ENCODE data around the gene LRRC45.

The LRRC45 gene

DNA sequence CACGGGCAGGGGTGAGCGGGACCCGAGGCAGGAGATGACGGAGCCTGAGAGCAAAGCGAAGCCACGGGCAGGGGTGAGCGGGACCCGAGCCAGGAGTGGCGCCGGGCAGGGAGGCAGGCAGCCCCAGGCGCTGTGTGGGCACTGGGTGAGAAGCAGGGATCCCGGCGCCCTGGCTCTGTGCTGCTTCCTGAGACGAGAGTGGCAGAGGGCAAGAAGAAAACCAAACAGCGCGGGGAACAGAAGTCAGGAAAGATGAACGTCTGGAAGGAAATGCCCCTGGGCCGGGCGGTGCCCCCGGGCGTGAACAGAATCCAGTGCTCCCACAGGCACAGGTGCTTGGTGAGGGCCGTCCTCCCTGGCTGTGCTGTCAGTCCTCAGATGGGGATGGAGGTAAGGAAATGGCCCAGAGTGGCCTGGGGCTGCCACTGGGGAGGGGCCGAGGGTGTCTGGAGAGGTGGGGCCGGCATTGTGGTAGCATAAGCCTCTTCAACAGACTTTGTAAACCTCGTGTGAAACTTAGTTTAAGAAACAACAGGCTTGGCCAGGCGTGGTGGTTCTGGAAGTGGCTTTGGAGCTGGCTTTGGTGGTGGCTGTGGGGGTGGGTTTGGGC is 35.8 kb upstream of the LRRC45 start:
- no peak for TF ChIP-seq ESRRG (CRISPR knock-in tag; IDR thresholded peaks at IDR 0.05)
- TF ChIP-seq TOX (CRISPR knock-in tag; IDR thresholded peaks at IDR 0.05; ENCODE audit: borderline replicate concordance) = no peak
- no peak for TF ChIP-seq TCF4 (CRISPR knock-in tag; IDR thresholded peaks at IDR 0.05; ENCODE audit: borderline replicate concordance)
- TF ChIP-seq, protein P1, sequence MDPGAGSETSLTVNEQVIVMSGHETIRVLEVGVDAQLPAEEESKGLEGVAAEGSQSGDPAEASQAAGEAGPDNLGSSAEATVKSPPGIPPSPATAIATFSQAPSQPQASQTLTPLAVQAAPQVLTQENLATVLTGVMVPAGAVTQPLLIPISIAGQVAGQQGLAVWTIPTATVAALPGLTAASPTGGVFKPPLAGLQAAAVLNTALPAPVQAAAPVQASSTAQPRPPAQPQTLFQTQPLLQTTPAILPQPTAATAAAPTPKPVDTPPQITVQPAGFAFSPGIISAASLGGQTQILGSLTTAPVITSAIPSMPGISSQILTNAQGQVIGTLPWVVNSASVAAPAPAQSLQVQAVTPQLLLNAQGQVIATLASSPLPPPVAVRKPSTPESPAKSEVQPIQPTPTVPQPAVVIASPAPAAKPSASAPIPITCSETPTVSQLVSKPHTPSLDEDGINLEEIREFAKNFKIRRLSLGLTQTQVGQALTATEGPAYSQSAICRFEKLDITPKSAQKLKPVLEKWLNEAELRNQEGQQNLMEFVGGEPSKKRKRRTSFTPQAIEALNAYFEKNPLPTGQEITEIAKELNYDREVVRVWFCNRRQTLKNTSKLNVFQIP (CRISPR knock-in tag; IDR thresholded peaks at IDR 0.05; ENCODE audit: borderline replicate concordance, low read depth) = no peak
- no peak for TF ChIP-seq ZNF565 (CRISPR knock-in tag; conservative IDR thresholded peaks at IDR 0.05; ENCODE audit: low read depth)
- ATAC-seq = no peak

DNA sequence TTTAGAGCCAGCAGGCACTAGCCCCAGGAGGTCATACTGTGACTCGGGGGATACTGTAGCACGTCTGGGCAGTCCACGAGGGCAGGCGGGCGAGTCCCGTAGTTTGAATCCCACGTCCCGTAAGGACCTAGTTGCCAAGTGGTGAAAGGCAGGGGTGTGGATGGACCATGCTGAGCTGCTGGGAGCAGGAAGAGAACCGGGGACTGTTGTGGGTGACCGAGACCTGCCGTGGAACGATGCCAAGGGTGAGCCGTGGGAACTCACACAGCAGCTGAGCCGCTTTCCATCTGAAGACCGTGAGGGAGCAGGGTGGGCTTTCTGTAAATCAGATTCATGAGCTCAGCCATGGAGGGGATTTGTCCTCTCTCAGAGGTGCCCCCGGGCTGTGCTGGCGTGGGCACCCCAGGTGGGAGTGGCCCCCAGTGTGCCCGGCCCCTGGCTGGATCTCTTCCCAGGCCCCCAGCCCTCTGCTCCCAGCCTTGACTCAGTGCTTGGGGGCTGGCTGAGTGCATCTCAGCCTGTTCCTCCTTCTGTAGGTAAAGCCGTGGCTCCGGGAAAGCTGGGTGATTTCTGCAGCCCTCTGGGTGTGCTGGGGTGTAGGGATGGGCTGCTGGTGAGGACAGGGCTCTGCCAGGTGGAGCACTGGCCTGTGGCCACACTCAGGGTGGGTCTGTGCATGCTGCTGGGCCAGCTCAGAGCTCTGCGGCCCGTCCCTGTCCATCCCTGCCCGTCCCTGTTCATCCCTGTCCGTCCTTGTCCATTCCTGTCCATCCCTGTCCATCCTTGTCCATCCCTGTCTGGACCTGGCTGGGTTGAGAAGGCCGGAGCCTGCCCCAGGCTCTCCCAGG is 32.0 kb upstream of the LRRC45 start:
- no peak for TF ChIP-seq ZNF565 (CRISPR knock-in tag; conservative IDR thresholded peaks at IDR 0.05; ENCODE audit: low read depth)
- no peak for TF ChIP-seq ZC3H10 (CRISPR knock-in tag; IDR thresholded peaks at IDR 0.05)
- TF ChIP-seq PPARA (CRISPR knock-in tag; IDR thresholded peaks at IDR 0.05; ENCODE audit: borderline replicate concordance) = no peak
- TF ChIP-seq, protein P2, sequence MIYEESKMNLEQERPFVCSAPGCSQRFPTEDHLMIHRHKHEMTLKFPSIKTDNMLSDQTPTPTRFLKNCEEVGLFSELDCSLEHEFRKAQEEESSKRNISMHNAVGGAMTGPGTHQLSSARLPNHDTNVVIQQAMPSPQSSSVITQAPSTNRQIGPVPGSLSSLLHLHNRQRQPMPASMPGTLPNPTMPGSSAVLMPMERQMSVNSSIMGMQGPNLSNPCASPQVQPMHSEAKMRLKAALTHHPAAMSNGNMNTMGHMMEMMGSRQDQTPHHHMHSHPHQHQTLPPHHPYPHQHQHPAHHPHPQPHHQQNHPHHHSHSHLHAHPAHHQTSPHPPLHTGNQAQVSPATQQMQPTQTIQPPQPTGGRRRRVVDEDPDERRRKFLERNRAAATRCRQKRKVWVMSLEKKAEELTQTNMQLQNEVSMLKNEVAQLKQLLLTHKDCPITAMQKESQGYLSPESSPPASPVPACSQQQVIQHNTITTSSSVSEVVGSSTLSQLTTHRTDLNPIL (CRISPR knock-in tag; IDR thresholded peaks at IDR 0.05; ENCODE audit: low read depth) = no peak
- TF ChIP-seq ISL1 (CRISPR knock-in tag; IDR thresholded peaks at IDR 0.05) = no peak
- no peak for TF ChIP-seq TCF4 (CRISPR knock-in tag; IDR thresholded peaks at IDR 0.05; ENCODE audit: borderline replicate concordance)
- no peak for TF ChIP-seq GLIS3 (CRISPR knock-in tag; IDR thresholded peaks at IDR 0.05)
- TF ChIP-seq TOX (CRISPR knock-in tag; IDR thresholded peaks at IDR 0.05; ENCODE audit: borderline replicate concordance) = no peak
- no peak for TF ChIP-seq ZFP30 (CRISPR knock-in tag; IDR thresholded peaks at IDR 0.05)
- no peak for TF ChIP-seq ZNF8 (CRISPR knock-in tag; IDR thresholded peaks at IDR 0.05)
- TF ChIP-seq, protein P3, sequence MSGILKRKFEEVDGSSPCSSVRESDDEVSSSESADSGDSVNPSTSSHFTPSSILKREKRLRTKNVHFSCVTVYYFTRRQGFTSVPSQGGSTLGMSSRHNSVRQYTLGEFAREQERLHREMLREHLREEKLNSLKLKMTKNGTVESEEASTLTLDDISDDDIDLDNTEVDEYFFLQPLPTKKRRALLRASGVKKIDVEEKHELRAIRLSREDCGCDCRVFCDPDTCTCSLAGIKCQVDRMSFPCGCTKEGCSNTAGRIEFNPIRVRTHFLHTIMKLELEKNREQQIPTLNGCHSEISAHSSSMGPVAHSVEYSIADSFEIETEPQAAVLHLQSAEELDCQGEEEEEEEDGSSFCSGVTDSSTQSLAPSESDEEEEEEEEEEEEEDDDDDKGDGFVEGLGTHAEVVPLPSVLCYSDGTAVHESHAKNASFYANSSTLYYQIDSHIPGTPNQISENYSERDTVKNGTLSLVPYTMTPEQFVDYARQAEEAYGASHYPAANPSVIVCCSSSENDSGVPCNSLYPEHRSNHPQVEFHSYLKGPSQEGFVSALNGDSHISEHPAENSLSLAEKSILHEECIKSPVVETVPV (CRISPR knock-in tag; IDR thresholded peaks at IDR 0.05) = no peak
- TF ChIP-seq, protein P4, sequence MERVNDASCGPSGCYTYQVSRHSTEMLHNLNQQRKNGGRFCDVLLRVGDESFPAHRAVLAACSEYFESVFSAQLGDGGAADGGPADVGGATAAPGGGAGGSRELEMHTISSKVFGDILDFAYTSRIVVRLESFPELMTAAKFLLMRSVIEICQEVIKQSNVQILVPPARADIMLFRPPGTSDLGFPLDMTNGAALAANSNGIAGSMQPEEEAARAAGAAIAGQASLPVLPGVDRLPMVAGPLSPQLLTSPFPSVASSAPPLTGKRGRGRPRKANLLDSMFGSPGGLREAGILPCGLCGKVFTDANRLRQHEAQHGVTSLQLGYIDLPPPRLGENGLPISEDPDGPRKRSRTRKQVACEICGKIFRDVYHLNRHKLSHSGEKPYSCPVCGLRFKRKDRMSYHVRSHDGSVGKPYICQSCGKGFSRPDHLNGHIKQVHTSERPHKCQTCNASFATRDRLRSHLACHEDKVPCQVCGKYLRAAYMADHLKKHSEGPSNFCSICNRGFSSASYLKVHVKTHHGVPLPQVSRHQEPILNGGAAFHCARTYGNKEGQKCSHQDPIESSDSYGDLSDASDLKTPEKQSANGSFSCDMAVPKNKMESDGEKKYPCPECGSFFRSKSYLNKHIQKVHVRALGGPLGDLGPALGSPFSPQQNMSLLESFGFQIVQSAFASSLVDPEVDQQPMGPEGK (CRISPR knock-in tag; IDR thresholded peaks at IDR 0.05; ENCODE audit: borderline replicate concordance) = no peak
- TF ChIP-seq ESRRG (CRISPR knock-in tag; IDR thresholded peaks at IDR 0.05) = no peak
- TF ChIP-seq SNAI2 (CRISPR knock-in tag; IDR thresholded peaks at IDR 0.05) = no peak
- TF ChIP-seq RARB (CRISPR knock-in tag; IDR thresholded peaks at IDR 0.05) = no peak
- TF ChIP-seq CSDC2 (CRISPR knock-in tag; IDR thresholded peaks at IDR 0.05) = no peak
- TF ChIP-seq BACH2 (CRISPR knock-in tag; IDR thresholded peaks at IDR 0.05; ENCODE audit: borderline replicate concordance) = no peak
- no peak for TF ChIP-seq ZNF70 (CRISPR knock-in tag; IDR thresholded peaks at IDR 0.05)
- no peak for TF ChIP-seq ARNTL (CRISPR knock-in tag; IDR thresholded peaks at IDR 0.05; ENCODE audit: borderline replicate concordance, low read depth)
- TF ChIP-seq ZFP3 (CRISPR knock-in tag; IDR thresholded peaks at IDR 0.05) = no peak

DNA sequence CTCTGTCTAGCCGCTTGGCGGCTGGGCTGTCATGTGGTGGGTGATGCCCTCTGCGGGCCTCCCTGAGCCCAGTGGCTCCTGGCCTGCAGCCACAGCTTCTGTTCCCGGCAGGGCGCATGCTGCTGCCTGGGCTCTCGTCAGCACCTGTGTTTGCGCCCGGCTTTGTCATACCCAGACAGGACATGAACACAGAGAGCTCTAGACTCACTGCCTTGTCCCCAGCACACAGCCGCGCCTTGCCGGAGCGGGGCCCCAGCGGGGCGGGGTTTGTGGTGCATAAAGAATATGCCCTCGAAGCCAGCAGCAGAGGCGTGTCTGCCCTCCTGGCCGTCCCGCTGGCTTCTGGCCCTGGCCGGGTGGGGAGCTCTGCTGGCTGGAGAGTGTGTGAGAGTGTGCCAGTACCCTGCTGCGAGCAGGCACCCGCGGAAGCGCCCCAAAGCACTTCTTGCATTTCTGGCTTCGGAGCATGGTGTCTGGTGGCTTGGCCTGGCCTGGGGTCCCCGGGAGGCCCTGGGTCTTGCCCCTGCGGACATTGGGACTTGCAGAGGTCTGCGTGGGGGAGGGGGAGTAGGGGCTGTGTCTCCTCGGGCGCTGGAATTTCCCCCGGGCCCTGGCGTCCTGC is 31.3 kb upstream of the LRRC45 start:
- peak; percentile 43 for ATAC-seq
- TF ChIP-seq GLIS3 (CRISPR knock-in tag; IDR thresholded peaks at IDR 0.05) (no peak), CSDC2 (CRISPR knock-in tag; IDR thresholded peaks at IDR 0.05) (no peak), ESRRG (CRISPR knock-in tag; IDR thresholded peaks at IDR 0.05) (no peak), ZFP30 (CRISPR knock-in tag; IDR thresholded peaks at IDR 0.05) (no peak), TCF4 (CRISPR knock-in tag; IDR thresholded peaks at IDR 0.05; ENCODE audit: borderline replicate concordance) (no peak), ZFP3 (CRISPR knock-in tag; IDR thresholded peaks at IDR 0.05) (0 out of 2 replicates have a peak, but pooled peaks have one; percentile 24), TOX (CRISPR knock-in tag; IDR thresholded peaks at IDR 0.05; ENCODE audit: borderline replicate concordance) (no peak), ZNF8 (CRISPR knock-in tag; IDR thresholded peaks at IDR 0.05) (no peak)
- TF ChIP-seq, protein P1 (CRISPR knock-in tag; IDR thresholded peaks at IDR 0.05; ENCODE audit: borderline replicate concordance, low read depth) = no peak

More for the DNA sequence above, 32.0 kb upstream of the LRRC45 start:
- no peak; the same call in 1 of the 3 replicates for ATAC-seq
